ENCODE measurements around the gene KCNC3.

Gene KCNC3

GRCh38 chr19:50266896-50267295 is 62.3 kb downstream of the KCNC3 start:
- H3K9me3 Mint-ChIP-seq (ENCODE audit: low read depth), result no peaks in the 10 kb centered on the region
- H3K36me3 Mint-ChIP-seq, result no peaks in the 10 kb centered on the region
- peaks cover 11% of the 10 kb centered on the region for H3K27me3 Mint-ChIP-seq
- no peak overlapping the region for H3K27ac Mint-ChIP-seq
- H3K4me1 Mint-ChIP-seq (ENCODE audit: low read depth), result peaks cover 2% of the 10 kb centered on the region
- no peak overlapping the region for H3K4me3 Mint-ChIP-seq

- Mint-ChIP-seq H3K36me3 (no peaks in the 10 kb centered on the region), H3K27ac (no peak overlapping the region), H3K27me3 (peaks cover 11% of the 10 kb centered on the region), H3K4me3 (no peak overlapping the region), H3K9me3 (ENCODE audit: low read depth) (no peaks in the 10 kb centered on the region), H3K4me1 (ENCODE audit: low read depth) (peaks cover 2% of the 10 kb centered on the region)
Observed at GRCh38 chr19:50266041-50266440, 63.1 kb downstream of the KCNC3 start.

GRCh38 chr19:50264483-50265186 is 64.5 kb downstream of the KCNC3 start:
- H3K4me1 Mint-ChIP-seq (ENCODE audit: low read depth), result peaks cover 2% of the 10 kb centered on the region
- no peak overlapping the region for H3K4me3 Mint-ChIP-seq
- H3K27ac Mint-ChIP-seq, result no peak overlapping the region
- H3K27me3 Mint-ChIP-seq, result peaks cover 11% of the 10 kb centered on the region
- H3K36me3 Mint-ChIP-seq, result no peaks in the 10 kb centered on the region
- H3K9me3 Mint-ChIP-seq (ENCODE audit: low read depth), result no peaks in the 10 kb centered on the region

DNA sequence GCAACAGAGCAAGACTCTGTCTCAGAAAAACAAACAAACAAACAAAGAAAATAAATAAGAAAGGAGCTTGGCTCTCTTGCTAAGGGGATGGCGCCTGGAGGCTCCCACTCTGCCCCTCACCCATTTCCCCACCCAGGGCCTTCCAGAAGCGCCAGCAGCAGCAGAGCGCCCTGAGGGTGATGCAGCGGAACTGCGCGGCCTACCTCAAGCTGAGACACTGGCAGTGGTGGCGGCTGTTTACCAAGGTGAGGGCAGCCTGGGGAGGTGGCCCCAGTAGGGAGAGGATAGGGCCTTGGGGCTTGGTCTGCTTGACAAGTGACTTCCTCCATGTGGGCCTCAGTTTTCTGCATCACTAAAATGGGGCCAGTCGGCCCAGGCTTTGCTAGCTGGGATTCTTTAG is 66.0 kb downstream of the KCNC3 start:
- peaks cover 11% of the 10 kb centered on the region for H3K27me3 Mint-ChIP-seq
- H3K4me3 Mint-ChIP-seq, result no peak overlapping the region
- H3K4me1 Mint-ChIP-seq (ENCODE audit: low read depth), result peaks cover 2% of the 10 kb centered on the region
- H3K36me3 Mint-ChIP-seq, result no peaks in the 10 kb centered on the region
- H3K9me3 Mint-ChIP-seq (ENCODE audit: low read depth), result no peaks in the 10 kb centered on the region
- no peak overlapping the region for H3K27ac Mint-ChIP-seq

Data from activated naive CD8-positive, alpha-beta T cell (primary cell).